IMR-90 (cell line): ENCODE measurements around the gene NDUFS2.

Experiments used
- CTCF ChIP-seq: conservative IDR thresholded peaks from 2 replicates; pipeline ENCODE4 v1.5.1; 2012; ENCODE audit warnings: mild to moderate bottlenecking, low read depth, low read length, improper control_type of control experiment
- ELK1 ChIP-seq: fragments of 150-350 bp; IDR thresholded peaks from 2 replicates; pipeline ENCODE4 v1.6.1; 2016; ENCODE audit warnings: low read depth, mild to moderate bottlenecking, low read length, moderate library complexity, borderline replicate concordance
- POLR2A ChIP-seq: IDR thresholded peaks from 2 replicates; pipeline ENCODE4 v1.6.1; 2012; ENCODE audit warnings: mild to moderate bottlenecking, low read depth, low read length
- RAD21 ChIP-seq: IDR thresholded peaks from 2 replicates; pipeline ENCODE4 v1.6.1; 2012; ENCODE audit warnings: low read length, improper control_type of control experiment
- RFX5 ChIP-seq: IDR thresholded peaks from 2 replicates; pipeline ENCODE4 v1.8.0; 2012; ENCODE audit warnings: low read depth, mild to moderate bottlenecking, low read length, moderate library complexity
- USF2 ChIP-seq: fragments of 150-350 bp; IDR thresholded peaks from 2 replicates; pipeline ENCODE4 v1.6.1; 2017; ENCODE audit warnings: mild to moderate bottlenecking, antibody characterized with exemption, low read length, low read depth

DNA sequence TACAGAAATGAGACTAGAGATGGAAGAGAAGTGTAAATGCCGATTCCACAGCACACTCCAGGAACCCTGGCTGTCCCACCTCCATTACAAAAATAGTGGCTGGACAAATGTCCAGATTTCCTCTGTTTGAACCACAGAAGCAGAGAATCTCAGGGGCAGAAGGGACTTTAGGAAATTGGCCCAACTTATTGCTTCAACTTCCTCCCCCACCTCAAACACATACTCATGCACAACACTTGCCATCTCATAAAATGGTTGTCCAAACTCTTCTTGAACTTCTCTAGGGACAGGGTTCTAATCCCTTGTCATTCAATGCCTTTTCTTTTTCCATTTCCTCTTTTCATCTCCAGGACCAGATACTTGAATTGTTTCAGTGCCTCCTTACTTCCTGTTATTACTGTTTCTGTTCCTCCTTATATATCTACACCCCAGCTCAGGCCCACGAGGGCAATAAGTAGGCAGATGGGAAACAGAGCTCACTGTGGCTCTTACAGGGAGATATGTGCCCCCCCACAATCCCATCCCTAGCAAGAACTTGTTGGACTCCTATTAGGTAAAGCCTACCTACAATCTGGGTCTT is 16.3 kb upstream of the NDUFS2 start:
- no peak for TF ChIP-seq CTCF
- TF ChIP-seq POLR2A: no peak
- TF ChIP-seq USF2: no peak
- no peak for TF ChIP-seq ELK1
- no peak for TF ChIP-seq RAD21
- TF ChIP-seq RFX5: no peak
